Smooth muscle cell (in vitro differentiated cells): Measurements from ENCODE around the gene CACNA1H. TPM values are rescaled to one million over a fixed set of nuclear protein-coding genes. Genes with fewer than 3 reads are reported as not detected.

Source experiments
- DNase-seq: peaks from one replicate; lab custom pipeline; 2025; ENCODE audit not compliant: unreplicated experiment; lab: John Stamatoyannopoulos, UW
- H2AFZ ChIP-seq: fragments of 200-600 bp; sonication (generic); 2 replicates; pipeline ENCODE4 v1.6.0; 2016; ENCODE audit warnings: antibody characterized with exemption, low read depth, mild to moderate bottlenecking
- H3F3A ChIP-seq: fragments of 200-600 bp; sonication (generic); 2 replicates; pipeline ENCODE4 v1.6.0; 2017; ENCODE audit warnings: antibody characterized with exemption, low read depth
- H3K27ac ChIP-seq: fragments of 200-600 bp; sonication (generic); 2 replicates; pipeline ENCODE4 v1.5.1; 2016; ENCODE audit warnings: low read depth, mild to moderate bottlenecking
- H3K27me3 ChIP-seq: fragments of 200-600 bp; sonication (generic); 2 replicates; pipeline ENCODE4 v1.6.1; 2016; ENCODE audit warnings: low read depth, mild to moderate bottlenecking
- H3K36me3 ChIP-seq: fragments of 200-600 bp; sonication (generic); 2 replicates; pipeline ENCODE4 v1.5.1; 2016; ENCODE audit warnings: low read depth
- H3K4me1 ChIP-seq: fragments of 200-600 bp; sonication (generic); 2 replicates; pipeline ENCODE4 v1.5.1; 2016; ENCODE audit warnings: low read depth
- H3K4me2 ChIP-seq: fragments of 200-600 bp; sonication (generic); 2 replicates; pipeline ENCODE4 v1.6.0; 2016; ENCODE audit warnings: mild to moderate bottlenecking
- H3K4me3 ChIP-seq: fragments of 200-600 bp; sonication (generic); 2 replicates; pipeline ENCODE4 v1.5.1; 2016; ENCODE audit warnings: mild to moderate bottlenecking
- H3K79me2 ChIP-seq: fragments of 200-600 bp; sonication (generic); 2 replicates; pipeline ENCODE4 v1.6.0; 2016; ENCODE audit warnings: low read depth, mild to moderate bottlenecking
- H3K9ac ChIP-seq: fragments of 200-600 bp; sonication (generic); 2 replicates; pipeline ENCODE4 v1.6.0; 2016; ENCODE audit warnings: low read depth
- H3K9me3 ChIP-seq: fragments of 200-600 bp; sonication (generic); replicated peaks from 2 replicates; pipeline ENCODE4 v1.5.1; 2016; ENCODE audit warnings: low read depth
- H4K20me1 ChIP-seq: fragments of 200-600 bp; sonication (generic); 2 replicates; pipeline ENCODE4 v1.6.0; 2016; ENCODE audit warnings: low read depth
- CTCF ChIP-seq: fragments of 200-600 bp; sonication (generic); IDR thresholded peaks from 2 replicates; pipeline ENCODE4 v1.5.1; 2017; ENCODE audit warnings: borderline replicate concordance, mild to moderate bottlenecking, antibody characterized with exemption; ENCODE audit not compliant: insufficient read depth, poor library complexity, severe bottlenecking
- WGBS: methylation state at CpG from one replicate; pipeline ENCODE4 v1.1.7; 2016; ENCODE audit warnings: low lambda C conversion rate; 5-methylcytosine and 5-hydroxymethylcytosine counted together
- polyA plus RNA-seq: library from polyadenylated mRNA; unstranded; fragments of >200 nt; fragmentation: Nextera tagmentation; extraction: Ambion mirVana; gene quantifications from 2 replicates; pipeline ENCODE4 v1.2.1, GENCODE V29; 2016
- total RNA-seq: library from RNA; depleted of rRNA; stranded (reverse); fragments of >200 nt; gene quantifications from 2 replicates; pipeline ENCODE4 v1.2.3, GENCODE V29; 2014

The CACNA1H gene
- total and polyA plus RNA-seq, 2 experiments from 2014 or later, result 1.7 to 2.6 TPM

- H3K4me3 ChIP-seq, result no peak overlapping the region
- no peak overlapping the region for H3K9ac ChIP-seq
- H3K9me3 ChIP-seq, result no peaks in the 10 kb centered on the region
- H3F3A ChIP-seq, result no peaks in the 10 kb centered on the region
- no peak for TF ChIP-seq CTCF
- no peak overlapping the region for H2AFZ ChIP-seq
- H3K36me3 ChIP-seq, result no peaks in the 10 kb centered on the region
- no peak for DNase-seq
- H3K79me2 ChIP-seq, result no peaks in the 10 kb centered on the region
- peaks cover 2% of the 10 kb centered on the region for H3K27me3 ChIP-seq
- H4K20me1 ChIP-seq, result peaks cover 16% of the 10 kb centered on the region
- no peaks in the 10 kb centered on the region for H3K4me1 ChIP-seq
- H3K4me2 ChIP-seq, result no peak overlapping the region
- 86% methylated on average over 19 of the region's 28 CpGs for WGBS
- no peak overlapping the region for H3K27ac ChIP-seq
These were observed 6.5 kb downstream of the CACNA1H start for GRCh38 chr16:1159325-1159972.

GRCh38 chr16:1159973-1160772, 7.3 kb downstream of the CACNA1H start:
- H3K4me1 ChIP-seq, result no peaks in the 10 kb centered on the region
- no peak overlapping the region for H2AFZ ChIP-seq
- H3K27me3 ChIP-seq, result no peaks in the 10 kb centered on the region
- WGBS, result 79% methylated on average over 35 of the region's 56 CpGs
- no peak overlapping the region for H3K9ac ChIP-seq
- H4K20me1 ChIP-seq, result peaks cover 18% of the 10 kb centered on the region
- no peaks in the 10 kb centered on the region for H3K9me3 ChIP-seq
- no peak for DNase-seq
- H3K4me3 ChIP-seq, result no peak overlapping the region
- H3K79me2 ChIP-seq, result no peaks in the 10 kb centered on the region
- no peaks in the 10 kb centered on the region for H3F3A ChIP-seq
- H3K27ac ChIP-seq, result no peak overlapping the region
- TF ChIP-seq CTCF, result no peak
- no peaks in the 10 kb centered on the region for H3K36me3 ChIP-seq
- H3K4me2 ChIP-seq, result no peak overlapping the region

GRCh38 chr16:1160773-1161348, 8.0 kb downstream of the CACNA1H start:
- Histone ChIP-seq H3K9me3 (no peaks in the 10 kb centered on the region), H3K79me2 (no peaks in the 10 kb centered on the region), H3K27me3 (no peaks in the 10 kb centered on the region), H3K36me3 (no peaks in the 10 kb centered on the region), H3K9ac (no peak overlapping the region), H4K20me1 (peaks cover 18% of the 10 kb centered on the region), H3K4me2 (no peak overlapping the region), H3K4me3 (no peak overlapping the region), H3K27ac (no peak overlapping the region), H2AFZ (no peak overlapping the region), H3F3A (no peaks in the 10 kb centered on the region), H3K4me1 (no peaks in the 10 kb centered on the region)
- TF ChIP-seq CTCF, result no peak
- 95% methylated on average over 34 of the region's 34 CpGs for WGBS
- no peak for DNase-seq
